Astrocyte (in vitro differentiated cells and primary cell): ENCODE measurements around the gene APOA1.

ENCODE experiments used
- EZH2 ChIP-seq: IDR thresholded peaks from 2 replicates; pipeline ENCODE4 v1.6.1; 2012; ENCODE audit warnings: mild to moderate bottlenecking, low read length, inconsistent platforms; ENCODE audit not compliant: insufficient read depth
- TF ChIP-seq, protein P1 (sequence below): IDR thresholded peaks from 2 replicates; pipeline ENCODE4 v1.5.1; 2011; ENCODE audit warnings: low read depth, mild to moderate bottlenecking, inconsistent platforms, low read length, moderate library complexity; ENCODE audit not compliant: insufficient read depth

DNA sequence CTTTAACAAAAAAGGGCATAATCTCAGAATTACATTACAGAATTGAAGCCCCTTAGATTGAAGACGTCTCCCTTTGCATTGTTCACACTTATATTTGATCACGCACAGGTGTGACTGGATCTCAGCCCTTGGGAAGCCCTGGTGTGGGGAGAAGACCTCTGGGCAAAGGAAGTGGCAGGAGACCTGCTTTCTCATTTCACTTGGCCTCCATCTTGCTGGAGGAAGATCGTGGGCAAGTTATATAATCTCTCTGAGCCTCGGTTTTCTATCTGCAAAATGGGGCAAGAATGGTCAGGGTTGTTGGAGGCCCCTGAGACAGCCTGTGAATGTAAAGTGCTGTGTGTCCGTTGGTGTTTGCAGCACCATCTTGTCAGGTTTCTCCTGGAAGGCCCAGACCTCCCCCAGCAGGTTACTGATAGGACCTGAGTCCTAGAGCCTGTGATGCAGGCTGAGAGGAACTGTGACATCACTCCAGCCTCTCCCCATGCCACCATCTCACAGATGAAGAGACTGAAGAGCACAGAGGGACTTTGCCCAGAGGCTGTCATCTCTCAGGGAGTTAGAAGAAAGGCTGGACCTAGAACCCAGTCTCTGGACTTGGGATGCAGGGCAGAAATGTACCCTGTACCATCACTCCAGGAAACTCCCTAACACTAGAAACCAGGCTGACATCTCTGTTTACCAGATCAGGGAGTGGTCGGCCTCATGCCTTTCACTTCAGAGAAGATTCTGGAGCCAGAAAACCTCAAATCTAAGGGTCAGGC lies 1.1 kb upstream of the APOA1 start:
- TF ChIP-seq, protein P1, sequence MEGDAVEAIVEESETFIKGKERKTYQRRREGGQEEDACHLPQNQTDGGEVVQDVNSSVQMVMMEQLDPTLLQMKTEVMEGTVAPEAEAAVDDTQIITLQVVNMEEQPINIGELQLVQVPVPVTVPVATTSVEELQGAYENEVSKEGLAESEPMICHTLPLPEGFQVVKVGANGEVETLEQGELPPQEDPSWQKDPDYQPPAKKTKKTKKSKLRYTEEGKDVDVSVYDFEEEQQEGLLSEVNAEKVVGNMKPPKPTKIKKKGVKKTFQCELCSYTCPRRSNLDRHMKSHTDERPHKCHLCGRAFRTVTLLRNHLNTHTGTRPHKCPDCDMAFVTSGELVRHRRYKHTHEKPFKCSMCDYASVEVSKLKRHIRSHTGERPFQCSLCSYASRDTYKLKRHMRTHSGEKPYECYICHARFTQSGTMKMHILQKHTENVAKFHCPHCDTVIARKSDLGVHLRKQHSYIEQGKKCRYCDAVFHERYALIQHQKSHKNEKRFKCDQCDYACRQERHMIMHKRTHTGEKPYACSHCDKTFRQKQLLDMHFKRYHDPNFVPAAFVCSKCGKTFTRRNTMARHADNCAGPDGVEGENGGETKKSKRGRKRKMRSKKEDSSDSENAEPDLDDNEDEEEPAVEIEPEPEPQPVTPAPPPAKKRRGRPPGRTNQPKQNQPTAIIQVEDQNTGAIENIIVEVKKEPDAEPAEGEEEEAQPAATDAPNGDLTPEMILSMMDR = no peak
- TF ChIP-seq EZH2 = no peak
